GM21786 (cell line): ENCODE measurements around the gene APOLD1.
"Not testable (repeated sequence)": the region's sequence is repeated elsewhere in the genome, so short reads cannot be mapped to it uniquely, and the experiment has no call there.

Source experiments
- ATAC-seq: cut with Tn5 transposase; IDR thresholded peaks from one replicate; pipeline ENCODE4 v1.9.1; 2021; ENCODE audit not compliant: unreplicated experiment

APOLD1 gene

DNA sequence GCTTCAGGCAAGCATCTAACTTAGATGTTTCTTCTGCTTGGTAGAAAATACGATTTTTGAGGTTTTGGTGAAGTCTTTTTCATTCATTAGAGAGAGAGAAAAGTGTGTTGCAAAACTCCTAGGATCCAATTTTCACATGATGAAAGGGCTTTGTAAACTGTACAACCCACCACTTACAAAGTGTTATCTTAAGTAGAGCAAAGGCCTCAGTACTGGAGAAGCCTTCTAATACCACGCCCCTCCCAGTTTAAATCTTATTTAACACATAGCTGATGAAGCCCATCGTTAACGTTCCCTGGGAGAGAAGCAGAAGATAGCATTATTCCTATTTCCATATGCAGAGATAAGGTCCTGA, 869 bp downstream of the APOLD1 start:
- ATAC-seq, result peak; percentile 4

DNA sequence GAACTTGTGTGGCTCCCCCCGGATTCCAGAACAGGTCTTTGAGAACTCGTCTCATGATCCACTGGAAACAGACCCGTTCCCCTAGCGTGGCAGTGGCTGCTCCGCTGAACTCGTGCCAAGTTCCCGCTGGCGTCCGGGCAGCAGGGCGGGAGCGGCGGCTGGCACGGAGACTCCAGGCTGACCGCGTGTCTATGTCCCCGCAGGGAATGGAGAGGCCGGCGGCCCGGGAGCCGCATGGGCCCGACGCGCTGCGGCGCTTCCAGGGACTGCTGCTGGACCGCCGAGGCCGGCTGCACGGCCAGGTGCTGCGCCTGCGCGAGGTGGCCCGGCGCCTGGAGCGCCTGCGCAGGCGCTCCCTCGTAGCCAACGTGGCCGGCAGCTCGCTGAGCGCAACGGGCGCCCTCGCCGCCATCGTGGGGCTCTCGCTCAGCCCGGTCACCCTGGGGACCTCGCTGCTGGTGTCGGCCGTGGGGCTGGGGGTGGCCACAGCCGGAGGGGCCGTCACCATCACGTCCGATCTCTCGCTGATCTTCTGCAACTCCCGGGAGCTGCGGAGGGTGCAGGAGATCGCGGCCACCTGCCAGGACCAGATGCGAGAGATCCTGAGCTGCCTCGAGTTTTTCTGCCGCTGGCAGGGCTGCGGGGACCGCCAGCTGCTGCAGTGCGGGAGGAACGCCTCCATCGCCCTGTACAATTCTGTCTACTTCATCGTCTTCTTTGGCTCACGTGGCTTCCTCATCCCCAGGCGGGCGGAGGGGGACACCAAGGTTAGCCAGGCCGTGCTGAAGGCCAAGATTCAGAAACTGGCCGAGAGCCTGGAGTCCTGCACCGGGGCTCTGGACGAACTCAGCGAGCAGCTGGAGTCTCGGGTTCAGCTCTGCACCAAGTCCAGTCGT, 1.5 kb downstream of the APOLD1 start:
- peak; percentile 78 for ATAC-seq

DNA sequence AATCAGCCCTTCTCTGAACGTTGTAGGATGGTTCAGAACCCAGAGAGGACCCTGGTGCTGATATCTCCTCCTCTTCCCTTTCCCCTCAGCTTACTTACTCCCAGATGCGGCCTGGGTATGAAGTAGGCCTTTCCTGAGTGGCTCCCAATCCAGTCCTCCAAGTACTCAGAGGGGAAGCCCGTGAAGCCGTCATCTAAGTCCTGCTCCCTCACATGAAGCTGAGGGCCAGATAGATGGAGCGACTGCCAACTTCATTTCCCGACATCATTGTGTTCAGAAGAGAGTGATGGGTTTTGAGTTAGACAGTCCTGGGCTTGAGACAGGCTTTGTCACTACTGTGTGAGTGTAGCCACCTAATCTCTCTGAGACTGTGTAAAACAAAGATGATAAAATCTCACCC, 2.7 kb downstream of the APOLD1 start:
- no peak for ATAC-seq

DNA sequence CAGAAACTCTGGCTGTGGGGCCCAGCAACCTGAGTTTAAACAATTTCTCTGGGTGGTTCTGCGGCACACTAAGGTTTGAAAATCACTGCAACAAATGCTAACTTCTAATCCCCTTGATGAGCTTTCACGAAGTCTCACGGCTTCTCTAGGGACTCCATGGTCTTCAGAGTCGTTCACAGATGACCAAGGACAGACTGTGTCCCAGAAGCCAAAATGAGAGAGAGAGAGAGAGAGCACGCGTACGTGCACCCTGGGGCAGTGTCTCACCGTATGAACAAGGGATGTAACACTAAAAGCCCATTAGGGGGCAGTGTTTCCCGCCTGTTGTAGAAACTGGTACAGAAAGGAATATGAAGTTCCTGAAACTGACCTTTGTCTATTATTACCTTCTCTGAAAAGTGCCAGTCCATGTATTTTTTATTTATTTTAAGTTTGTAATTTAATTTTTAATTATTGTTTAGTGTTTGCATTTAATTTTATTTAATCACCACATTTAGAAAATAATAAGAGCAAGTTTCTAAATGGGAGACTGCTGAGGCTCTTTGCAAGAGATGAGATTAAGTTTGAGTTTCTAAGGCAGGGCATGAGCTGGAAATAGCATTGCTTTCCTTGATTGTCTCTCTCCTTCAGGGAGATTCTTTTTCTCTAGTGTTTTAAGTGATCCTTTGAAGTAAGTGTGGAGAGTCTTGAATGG, 3.4 kb downstream of the APOLD1 start:
- peak; percentile 62 for ATAC-seq

DNA sequence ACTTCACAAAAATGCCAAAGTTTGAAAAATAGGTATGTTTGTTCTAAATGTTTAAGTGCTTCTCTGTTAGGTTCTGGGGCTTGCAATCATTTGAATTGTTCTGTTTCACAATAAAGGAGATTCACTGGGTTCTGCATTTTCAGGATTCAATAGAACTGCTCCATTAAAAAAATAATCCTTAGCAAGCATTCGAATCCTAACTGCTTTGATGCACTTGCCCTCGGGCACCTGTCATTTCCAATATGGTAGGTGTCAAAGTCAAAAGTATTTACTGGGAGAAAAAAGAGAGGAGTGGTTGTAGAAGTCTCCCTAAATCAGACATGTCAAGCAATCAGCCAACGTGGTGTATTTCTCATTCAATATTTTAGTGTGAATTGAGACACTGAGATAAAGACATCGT, 5.5 kb downstream of the APOLD1 start:
- ATAC-seq, result no peak

DNA sequence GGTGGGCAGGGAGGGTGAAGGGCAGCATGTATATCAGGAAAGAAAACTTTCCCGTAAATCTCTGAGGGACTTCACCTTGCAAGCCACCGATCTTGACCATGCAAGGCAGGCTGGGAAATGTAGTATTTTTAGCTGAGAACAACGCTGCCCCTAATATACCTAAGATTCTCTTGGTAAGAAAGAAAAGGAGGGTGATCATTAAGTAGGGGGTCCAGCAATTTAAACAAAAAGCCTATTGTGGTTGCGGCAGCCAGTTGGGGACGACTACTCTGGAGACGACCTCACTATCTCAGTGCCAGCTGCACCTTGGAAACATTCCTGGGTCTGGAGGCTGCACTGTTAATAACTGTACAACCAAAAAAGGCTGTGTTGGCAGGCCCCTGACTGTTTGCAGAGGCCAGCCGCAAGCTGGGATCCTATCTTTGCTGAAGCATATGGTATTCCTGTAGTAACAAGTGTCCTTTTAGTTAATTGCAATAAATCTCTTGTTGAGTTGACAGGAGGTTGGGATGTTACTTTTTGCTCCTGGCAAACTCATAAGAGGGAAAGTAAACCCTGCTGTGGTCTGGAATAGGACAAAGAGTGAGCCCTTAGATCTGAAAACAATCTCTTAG, 6.4 kb downstream of the APOLD1 start:
- ATAC-seq, result no peak

DNA sequence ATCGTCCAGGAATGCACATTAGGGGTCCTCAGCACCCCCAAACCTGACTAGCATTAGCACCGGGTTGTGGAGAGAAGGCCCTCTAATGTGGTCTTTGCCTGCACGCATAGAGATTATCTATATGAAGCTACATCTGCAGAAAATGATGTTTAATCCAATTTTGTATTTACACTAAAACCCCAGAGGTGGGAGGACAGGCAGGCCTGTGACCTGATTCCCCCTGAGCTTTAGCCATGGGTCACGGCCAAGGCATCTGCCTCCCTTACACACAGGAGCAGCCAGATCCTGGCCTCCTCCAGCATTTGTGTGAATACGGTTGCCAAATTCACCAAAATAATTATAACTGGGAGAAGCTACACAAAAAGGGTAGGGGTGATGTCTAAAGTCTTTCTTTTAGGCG, 7.0 kb downstream of the APOLD1 start:
- ATAC-seq, result no peak

DNA sequence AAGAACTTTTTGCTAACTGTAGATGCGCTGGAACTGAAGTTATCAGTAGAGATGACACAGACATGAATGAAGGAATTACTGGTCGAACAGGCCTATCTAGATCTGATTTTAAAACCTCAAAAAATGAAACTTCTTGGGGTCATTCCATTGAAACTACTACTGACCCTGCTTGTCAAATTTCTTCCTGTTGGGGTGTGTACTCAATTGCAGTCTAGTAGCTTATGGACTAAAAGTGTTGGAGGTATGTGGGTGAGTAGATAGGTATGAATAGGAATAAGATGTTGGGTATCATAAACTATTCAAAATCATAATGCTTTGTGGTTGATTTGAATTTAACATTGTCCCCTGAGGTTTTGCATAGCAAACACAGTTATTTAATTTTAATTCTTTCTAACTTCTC, 9.2 kb downstream of the APOLD1 start:
- ATAC-seq, result no peak

DNA sequence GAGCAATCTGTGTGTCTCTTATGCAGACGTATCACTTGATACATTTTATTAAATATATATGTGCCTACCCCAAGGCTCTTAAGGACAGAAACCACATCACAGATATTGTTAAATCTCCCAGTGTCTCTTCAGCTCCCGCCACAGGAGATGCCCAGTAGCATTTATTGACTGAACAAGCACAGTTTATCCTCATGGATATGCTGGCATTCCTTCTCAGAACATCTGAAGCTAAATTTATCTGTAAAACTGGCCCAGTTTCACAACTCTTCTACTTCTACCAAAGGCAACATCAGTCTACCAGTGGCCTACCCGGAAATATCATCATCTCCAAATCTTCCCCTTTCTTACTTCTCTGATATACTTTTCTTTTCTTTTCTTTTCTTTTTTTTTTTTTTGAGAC, 10.7 kb downstream of the APOLD1 start:
- no peak for ATAC-seq

DNA sequence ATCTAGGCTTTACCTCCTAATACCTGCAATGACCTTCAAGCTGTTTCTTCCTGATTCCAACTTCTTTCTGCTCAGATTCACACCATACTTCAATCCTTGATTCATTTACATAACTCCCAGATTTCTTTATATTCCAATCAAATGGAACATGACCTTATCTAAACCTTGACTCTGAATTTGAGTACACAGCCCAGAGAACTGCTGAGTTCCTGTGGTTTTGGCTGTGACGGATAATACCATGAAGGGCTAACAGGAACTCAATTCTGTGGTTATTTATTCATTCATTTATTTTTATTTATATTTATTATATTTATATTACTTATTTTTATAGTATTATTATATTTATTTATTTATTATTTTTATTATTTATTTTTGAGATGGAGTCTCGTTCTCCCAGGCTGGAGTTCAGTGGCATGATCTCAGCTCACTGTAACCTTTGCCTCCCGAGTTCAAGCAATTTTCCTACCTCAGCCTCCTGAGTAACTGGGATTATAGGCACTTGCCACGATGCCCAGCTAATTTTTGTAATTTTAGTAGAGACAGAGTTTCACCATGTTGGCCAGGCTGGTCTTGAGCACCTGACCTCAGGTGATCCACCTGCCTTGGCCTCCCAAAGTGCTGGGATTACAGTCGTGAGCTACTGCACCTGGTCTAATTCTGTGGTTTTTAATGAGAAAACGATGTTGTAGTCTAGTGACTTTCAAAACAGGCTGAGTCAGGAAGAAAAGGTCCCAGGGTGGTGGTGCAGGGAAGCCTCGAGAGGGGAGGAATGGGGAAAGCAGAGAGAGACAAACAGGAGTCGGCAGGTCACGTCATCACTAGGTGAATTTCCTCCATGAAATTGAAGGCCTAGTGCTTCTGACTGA, 11.7 kb downstream of the APOLD1 start:
- ATAC-seq, result no peak

DNA sequence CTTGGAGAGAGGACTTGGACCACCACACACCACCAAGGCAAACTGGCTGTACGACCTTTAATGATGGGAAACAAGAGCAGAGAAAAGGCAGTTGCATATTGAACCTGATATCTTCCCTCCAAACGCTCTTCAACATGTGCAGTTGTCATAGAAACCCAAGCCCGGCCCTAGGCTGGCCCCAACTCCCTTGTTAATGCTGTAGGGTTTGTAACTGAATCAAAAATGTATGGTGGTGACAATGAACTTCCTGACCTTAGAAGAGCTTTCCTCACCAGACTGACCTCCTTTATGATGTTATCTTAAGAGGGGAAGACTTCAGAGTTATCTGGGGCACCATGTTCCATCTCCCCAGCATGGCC, 12.3 kb downstream of the APOLD1 start:
- ATAC-seq, result no peak

DNA sequence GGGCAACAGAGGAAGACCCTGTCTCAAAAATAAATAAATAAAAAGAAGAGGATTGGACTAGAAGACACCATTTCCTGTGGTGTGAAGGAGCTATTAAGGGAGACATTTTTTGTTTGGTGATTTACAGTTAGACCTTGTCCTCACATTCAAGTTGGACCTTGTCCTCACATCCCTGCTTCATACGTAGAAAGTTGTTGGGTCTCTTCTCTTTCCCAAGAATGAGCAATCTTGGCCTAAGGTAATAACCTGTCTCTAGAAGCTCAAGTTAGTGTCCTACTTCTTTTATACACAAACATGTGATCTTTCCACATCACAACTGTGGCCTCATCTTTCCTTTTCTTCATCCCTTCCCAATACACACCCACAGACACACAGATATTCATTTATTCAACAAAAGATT, 13.0 kb downstream of the APOLD1 start:
- ATAC-seq, result no peak

DNA sequence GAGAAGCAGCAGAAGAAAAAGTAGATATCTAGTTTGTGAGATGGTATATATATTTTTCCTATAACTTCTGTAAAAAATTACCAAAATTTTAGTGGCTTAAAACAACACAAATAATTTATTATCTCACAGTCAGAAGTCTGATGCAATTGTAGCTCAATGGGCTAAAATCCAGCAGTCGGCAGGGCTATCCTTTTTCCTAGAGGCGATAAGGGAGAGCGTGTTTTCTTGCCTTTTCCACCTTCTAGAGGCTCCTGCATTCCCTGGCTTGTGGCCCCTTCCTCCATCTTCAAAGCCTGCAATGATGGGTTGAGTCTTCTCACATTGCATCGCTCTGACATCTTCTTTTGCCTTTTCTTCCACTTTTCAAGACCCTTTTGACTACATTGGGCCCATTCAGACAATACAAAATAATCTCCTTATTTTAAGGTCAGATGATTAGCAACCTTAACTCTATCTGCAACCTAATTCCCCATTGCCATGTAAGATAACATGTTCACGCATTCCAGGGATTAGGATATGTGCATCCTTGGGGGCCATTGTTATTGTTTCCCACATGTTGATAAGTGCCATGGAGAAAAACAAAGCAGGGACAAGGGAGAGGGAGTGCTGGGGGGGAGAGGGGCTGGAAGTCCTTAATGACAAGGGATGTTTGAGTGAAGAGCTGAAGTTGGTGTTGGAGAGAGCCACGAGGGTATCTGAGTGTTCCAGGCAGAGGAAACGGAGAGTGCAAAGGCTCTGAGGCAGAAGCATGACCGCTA, 13.9 kb downstream of the APOLD1 start:
- no peak for ATAC-seq

DNA sequence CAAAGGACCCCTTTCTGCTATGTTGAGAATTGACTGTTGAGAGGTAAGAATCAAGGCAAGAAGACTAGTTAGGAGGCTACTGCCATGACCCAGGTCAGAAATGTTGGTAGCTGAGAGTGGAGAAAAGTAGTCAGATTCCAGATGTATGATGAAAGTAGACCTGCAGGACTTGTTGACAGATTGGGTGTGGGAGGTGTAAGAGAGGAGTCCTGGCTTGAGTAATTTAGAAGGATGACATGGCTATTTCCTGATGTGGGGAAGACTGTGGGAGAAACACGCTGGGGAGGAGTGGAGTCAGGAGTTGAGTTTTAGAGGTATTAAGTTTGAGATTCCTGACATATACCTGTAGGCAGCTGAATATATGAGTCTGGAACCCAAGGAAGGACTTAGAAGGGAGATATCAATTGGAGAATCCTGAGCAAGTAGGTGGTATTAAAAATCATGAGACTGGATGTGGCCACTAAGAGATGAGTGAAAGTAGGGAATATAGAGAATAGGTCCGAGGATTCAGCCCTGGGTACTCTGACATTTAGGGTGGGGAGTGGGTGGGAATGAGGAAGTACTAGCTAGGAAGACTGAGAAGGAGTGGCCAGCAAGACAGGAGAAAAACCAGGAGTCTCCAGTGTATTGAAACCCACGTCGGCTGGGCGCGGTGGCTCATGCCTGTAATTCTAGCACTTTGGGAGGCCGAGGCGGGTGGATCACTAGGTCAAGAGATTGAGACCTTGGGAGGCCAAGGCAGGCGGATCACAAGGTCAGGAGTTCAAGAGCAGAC, 15.1 kb downstream of the APOLD1 start:
- no peak for ATAC-seq

DNA sequence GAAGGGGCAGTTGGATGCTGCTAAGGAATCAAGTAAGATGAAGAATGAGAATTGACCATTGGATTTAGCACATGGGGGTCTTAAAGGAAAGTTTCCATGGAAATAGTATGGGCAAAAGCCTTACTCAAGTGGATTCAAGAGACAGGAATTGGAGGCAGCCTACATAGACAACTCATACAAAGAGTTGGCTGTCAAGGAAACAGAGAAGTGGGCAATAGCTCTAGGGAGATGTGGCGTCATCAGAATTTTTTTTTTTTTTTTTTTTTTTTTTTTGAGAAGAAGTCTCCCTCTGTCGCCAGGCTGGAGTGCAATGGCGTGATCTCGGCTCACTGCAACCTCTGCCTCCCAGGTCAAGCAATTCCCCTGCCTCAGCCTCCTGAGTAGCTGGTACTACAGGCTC, 16.2 kb downstream of the APOLD1 start:
- ATAC-seq, result not testable (repeated sequence)

DNA sequence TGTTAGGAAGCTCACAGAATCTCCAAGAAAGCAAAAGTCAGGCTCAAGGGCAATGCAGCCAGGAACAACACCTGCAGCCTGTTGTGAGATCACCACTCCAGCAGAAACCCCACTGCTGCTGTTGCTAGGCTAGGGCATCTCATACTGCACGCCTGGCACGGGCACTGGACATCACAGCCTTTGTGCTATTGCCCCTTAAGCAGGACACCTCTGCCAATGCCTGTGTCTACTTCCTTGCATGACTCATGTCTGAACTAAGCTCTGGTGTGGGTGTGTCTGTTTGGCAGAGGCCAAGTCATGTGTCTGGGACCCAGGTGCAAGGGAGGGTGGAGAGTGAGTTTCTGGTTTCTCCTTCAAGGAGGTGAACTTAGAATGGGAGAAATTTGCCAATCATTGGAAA, 17.7 kb downstream of the APOLD1 start:
- ATAC-seq, result peak; percentile 84

DNA sequence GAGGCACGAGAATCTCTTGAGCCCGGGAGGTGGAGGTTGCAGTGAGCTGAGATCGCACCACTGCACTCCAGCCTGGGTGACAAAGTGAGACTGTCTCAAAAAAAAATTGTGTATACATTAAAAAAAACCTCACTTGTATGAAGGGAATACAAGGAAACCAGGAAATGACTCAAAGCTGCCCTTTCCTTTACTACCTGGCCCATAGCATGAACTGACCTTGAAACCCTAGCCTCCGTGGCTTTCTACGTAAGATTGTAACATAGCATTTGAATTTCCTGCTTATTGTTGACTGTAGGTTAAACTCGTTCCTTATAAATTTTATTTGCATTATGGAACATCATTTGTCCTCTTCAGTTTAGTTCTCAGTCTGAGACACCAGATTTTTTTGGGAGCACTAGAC, 18.6 kb downstream of the APOLD1 start:
- ATAC-seq, result no peak

DNA sequence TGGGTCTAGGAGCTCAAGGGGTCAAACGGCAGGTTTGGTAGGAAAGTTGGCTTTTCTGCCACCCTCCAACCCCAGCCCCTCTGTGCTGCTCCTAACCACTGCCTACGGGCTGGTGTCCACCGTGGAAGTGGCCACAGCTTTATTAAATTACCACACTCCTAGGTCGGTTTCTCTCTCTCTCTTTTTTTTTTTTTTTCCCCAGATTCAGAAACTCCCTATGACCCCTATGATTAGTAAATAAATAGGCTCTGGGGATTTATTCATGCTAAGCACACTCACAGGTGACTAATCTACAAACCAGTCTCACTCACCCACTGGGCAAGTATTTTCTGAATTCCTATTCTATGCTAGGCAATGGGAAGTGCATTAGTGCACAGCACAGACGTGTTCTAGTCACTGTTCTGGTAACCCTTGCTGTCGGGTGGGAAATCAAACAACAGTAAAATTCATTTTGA, 19.0 kb downstream of the APOLD1 start:
- ATAC-seq, result no peak

DNA sequence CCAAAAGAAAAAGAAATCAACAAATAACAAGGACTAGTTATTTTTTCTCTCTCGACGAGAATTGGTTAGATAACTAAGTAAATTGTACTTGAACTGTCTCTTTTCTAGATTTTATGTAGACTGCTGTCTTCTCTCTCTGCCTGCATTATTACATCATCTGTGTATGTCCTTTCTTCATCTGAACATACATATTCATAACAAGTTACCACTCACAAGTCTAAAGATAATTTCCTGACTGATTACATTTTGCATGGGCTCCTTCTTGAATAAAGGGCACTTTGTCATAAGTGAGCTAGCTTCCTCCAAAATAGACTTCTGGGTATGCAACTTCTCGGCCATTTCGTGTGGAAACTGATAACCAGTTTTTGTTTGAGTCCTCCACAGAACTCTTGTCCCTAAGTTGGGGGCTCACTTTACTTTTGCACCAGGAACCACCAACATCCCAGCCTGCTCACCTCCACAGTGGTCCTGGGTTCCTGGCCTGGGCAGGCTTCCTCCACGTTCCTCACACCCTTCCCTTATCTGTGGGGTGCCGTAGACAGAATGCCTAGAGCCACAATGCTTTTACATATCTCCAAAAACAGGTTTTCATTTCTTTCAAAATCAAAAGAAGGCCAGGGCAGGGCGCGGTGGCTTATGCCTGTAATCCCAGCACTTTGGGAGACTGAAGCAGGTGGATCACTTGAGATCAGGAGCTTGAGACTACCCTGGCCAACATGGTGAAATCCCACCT, 21.5 kb downstream of the APOLD1 start:
- no peak for ATAC-seq
